NCI-H2196 (cell line): ENCODE results near the gene VPS25.

Source experiments
- DNase-seq: peaks from one replicate; lab custom pipeline; 2025; ENCODE audit not compliant: unreplicated experiment; lab: John Stamatoyannopoulos, UW

The VPS25 gene

DNA sequence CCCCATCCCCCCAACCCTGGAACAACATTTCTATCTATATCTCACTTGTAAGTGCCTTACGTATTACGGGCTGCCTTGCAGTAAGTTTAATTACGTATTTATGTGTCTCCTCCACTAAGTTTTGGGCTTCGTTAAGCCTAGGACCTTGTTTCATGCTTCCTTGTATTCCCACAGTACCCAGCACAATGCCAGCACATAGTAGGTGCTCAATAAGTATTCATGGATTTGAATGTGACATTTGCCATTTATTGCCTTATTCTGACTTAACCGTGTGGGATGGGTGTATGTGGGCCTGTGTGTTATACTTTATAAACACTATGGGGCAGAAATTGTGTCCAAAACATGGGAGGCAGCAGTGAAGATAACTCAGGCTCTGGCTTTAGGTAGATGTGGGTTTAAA lies 19.3 kb downstream of the VPS25 start:
- DNase-seq, result no peak

DNA sequence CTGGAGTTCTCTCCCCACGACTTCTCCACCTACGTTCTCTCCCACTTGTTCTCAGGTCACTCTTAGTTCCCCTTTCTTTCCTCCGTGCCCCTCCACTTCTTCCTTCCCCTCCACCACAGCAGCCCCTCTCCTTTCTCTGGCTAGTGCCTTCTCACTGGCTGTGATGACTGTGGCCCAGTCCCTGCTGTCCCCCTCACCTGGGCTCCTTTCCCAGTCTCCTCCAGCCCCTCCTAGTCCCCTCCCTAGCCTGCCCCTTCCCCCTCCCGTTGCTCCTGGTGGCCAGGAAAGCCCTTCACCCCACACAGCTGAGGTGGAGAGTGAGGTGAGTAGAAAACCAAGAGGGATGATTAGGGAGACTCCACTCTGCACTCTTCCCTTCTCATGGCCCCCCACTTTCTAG lies 21.8 kb downstream of the VPS25 start:
- DNase-seq, result no peak

DNA sequence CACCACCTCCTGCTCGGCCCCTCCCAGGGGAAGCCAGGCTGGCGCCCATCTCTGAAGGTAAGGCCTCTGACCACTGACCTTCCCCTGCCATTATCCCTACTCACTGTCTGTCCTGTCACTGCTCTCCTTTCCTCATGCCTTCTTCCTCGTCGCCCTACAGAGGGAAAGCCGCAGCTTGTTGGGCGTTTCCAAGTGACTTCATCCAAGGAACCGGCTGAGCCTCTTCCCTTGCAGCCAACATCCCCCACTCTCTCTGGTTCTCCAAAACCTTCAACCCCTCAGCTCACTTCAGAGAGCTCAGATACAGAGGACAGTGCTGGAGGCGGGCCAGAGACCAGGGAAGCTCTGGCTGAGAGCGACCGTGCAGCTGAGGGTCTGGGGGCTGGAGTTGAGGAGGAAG lies 22.2 kb downstream of the VPS25 start:
- no peak for DNase-seq

DNA sequence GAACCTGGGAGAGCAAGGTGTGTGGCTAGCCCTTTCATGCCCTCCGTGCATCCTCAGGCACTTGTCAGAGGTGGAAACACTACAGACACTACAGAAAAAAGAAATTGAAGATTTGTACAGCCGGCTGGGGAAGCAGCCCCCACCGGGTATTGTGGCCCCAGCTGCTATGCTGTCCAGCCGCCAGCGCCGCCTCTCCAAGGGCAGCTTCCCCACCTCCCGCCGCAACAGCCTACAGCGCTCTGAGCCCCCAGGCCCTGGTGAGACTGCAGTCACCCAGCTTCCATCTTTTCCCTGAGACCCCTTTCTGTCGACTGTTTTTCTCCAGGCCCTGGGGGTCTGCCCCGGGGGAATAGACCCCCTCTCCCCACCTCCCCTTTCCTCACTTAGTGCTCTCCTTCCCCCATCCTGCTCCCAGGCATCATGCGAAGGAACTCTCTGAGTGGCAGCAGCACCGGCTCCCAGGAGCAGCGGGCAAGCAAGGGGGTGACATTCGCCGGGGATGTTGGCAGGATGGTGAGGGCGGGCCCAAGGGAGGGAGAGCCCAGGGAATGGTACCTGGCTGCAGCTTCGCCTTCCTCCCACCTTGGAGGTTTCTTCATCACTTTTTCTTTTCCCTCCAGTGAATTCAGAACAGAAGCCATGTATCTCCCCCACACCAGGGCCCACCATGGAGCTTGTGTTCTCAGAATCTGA lies 23.0 kb downstream of the VPS25 start:
- DNase-seq, result no peak

DNA sequence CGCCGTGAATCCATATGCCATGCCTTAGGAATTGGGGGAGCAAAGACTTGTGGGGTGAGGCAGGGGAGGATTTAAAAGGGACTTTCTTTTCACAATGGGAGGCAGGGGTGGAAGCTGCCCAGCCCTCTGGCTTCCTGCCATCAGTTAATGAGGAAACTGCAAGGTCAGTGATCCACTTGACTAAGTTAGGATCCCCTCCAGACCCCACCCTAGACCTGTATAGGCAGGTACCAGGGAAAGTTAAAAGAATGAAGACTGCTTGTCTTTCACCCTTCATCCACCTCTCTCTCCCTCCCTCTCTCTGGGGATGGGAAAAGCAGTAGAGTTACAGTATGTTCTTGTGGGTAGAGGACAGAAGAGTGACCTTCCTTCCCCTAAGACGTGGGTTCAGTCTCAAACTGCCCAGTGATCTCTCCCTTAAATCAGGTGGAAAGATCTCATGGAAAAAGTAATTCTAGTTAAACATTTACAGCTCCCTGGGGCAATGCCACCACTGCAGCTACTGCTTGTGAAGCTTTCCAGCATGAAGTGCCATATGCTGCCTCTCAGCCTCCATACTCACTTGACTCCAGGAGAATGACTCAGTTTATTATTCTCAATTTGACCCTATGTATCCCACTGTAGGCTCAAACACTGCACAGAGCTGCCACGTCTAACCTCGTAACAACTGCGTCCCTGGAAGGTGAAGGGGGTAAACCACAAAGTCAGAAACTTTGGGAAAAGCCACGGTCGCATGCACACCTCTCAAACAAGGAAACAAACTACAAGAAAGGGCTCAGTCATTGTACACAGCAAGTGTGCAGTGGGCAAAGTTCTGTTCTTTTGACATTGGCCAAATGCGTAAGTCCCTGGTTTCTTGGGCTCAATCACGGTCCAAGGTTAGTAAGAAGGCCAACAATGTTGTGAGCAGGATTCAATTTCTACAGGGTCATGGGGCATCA lies 24.1 kb downstream of the VPS25 start:
- DNase-seq, result no peak

DNA sequence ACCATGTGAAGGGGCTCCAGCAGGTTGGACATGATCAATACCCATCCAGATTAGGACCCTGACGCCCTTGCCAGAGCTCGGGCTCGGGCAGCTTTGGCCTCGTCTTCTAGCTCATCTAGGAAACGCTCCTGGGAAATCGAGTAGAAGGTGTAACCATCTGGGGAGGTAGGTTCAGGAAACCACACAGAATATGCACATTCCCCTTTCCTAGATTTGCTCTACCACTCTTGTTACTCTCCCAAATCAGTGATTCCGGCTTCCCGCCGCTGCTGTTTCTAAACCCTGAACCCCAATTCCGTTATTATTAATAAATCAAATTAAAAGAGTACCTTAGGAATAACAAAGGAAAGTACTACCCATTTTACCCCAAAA lies 24.7 kb downstream of the VPS25 start:
- DNase-seq, result no peak

DNA sequence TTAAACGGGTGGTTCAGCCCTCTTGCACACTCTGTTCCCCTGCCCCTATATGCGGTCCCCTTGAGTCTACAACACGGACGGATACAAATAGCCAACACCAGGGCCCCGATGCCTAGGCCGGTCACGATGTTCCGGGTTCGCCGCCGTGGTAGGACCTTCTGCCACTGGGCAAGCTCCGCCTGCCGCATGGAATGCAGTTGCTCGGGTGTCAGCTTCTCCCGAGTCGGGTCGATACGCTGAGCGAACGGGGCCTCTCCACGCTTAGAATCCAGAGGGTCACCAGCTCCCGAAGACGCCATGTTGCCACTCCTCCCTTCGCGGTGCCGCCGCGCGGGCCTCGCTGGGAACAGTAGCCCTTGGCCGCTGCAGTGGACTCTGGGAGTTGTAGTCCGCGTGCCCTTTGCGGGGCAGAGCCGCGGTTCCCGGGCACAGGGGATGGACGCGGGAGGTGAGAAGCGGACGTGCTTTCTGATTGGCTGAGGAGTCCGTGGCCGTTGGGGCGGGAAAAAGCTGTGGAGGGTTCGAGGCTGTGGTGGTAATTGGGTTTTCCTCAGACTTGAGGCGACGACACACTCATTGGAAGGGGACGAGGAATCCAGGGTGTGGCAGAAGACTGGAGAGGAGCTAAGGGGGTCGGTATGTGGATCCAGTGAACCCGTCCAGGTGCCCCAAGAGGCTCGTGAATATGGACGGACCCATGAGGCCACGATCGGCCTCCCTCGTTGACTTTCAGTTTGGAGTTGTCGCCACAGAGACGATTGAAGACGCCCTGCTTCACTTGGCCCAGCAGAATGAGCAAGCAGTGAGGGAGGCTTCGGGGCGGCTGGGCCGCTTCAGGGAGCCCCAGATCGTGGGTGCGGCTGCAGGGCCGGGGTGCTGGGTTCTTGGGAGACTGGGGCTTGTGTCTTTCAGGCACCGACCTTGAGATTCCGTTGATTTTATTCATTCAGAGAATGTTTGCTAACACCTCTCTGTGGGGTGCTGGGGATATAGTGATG lies 25.4 kb downstream of the VPS25 start, which contains the start of the genes CNTD1 and COA3:
Gene CNTD1, plus strand, starts transcription at position 479 of the 998 bp plus-strand sequence. Its CDS starts 207 bp downstream, at position 686.
Gene COA3, minus strand, starts transcription at position 322 of the 998 bp plus-strand sequence. Its CDS starts 23 bp downstream, at position 299.
- DNase-seq, result peak; percentile 77

DNA sequence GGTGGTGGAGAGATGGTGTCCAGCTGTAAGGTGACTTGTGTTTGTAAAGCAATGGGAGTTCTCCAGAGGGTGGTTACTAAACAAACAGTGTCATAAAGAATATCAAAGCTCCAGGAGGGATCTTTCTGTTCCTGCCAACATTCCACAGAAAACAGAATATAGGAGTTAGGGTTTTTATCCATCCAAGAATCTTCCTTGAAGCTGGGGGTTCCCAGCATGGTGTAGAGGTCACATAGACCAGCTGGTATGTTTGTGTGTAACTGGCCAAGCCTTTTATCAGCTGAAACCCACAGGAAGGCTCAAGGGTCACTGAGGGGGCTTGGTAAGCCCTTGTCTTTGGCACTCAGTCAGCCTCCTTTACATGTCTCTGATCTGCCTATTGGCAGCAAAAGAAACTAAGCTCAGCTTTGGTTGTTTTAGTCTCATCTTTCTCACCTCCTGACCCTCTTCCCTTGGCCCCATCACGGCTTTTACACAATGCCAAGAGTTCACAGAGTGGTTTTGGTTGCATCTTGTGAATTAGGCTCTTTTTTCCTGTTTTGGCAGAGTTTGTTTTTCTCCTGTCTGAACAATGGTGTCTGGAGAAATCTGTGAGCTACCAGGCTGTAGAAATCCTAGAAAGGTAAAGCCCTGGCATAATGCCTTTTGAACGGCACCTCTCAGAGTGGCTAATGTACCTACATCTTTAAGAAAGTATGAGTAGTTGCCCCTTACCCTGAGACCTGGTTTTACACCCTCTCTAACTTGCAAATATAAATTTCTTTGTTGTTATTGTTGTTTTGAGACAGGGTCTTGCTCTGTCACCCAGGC lies 30.0 kb downstream of the VPS25 start:
- no peak for DNase-seq

DNA sequence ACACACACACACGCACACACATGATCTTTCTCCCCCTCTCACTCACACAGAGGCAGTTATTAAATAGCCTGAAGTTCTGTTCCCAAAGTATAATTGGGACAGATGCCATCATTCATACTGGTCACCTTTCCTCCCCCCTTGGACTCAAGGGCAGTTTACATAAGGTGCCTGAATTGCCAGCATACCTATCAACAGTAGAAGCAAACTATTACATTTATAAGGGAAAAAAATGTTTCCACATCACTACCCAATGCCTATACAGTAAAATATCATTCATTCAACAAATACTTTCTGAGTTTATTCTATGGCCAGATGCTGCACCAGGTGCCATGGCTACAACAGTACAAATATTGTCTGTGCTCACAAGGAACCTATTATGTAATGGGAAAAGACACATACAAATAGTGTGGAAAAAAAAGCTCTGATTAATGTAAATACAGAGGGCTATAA lies 31.7 kb downstream of the VPS25 start:
- DNase-seq, result no peak

DNA sequence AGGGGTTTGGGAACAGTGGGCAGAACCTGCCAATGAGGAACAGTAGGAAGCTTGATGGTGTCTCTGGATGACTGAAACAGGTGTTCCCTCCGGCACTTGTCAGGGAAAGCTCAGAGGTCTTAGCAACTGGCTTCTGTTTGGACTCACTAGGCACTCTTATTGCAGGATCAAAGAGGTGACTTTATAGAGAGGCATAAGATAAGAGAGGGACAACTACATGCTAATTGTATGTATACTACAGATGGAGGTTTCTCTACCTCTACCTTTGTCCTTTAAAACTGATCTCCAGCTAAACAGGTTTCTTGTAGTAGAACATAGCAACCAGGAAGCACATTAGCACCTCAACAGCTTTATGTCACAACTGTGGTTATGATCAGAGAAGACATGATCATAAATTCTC lies 33.0 kb downstream of the VPS25 start:
- DNase-seq, result no peak

DNA sequence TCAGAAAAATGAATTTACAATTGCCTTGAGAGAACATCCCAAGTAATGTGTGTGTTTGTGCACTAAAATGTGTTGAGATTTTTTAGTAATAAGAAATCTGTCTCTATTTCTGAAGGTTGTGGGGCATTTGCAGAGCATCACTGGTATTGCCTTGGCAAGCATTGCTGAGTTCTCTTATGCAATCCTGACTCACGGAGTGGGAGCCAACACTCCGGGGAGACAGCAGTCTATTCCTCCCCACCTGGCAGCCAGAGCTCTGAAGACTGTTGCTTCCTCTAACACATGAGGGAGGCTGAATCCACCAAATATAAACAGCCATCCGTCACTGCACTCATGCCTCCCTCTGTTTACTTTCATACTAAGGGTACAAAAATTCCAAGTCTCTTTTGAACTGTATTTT lies 36.0 kb downstream of the VPS25 start:
- DNase-seq, result no peak

DNA sequence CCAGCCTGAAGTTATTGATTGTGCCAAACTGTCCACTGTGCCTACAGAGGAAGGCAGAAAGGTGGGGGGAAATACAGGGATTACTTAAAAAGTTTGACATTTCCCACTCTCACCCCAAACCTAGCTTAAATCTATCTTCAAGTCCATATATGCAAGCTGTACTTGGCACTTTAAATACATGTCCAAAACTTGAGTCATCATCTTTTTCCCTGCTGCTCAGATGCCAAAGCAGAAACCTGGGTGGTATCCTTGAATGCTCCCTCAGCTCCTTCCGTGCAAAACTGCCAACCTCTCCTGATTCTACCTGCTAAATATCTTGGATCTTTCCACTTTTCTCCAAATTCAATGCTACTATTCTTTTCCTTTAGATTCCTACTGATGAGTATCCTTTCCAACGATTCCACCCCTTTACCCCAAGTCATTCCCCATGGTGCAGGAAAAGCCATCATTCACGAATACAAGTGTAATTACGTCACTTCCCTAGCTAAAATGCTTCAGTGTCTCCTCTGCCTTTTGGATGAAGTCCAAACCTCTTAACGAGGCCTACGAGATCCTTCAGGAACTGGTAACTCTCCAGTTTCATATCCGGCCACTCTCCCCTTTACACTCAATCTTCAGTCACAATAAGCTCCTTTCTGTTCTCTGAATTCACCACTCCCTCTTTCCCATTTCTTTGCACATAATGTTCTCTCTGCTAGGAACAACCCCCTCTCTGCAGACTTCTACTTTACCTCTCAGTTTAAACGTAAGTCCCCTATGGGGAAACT lies 41.6 kb downstream of the VPS25 start:
- peak; percentile 43 for DNase-seq

DNA sequence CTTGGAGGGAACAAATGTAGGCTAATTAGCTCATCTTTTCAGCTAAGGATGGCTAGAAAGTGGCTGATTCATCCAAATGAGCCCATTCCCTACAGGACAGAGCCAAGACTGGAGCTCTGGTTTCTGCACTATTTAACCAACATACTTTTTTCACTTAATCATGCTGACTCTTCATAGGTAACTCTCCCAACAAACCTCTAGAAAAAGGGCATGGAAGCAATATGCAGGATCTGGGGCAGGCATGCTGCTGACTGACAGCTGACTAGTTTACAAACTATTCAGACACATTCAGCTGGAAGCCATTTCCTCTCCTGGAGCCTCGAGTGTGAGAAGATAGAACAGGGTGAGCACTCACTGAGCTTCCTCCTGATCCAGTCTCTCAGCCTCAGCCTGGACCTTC lies 44.6 kb downstream of the VPS25 start:
- no peak for DNase-seq

DNA sequence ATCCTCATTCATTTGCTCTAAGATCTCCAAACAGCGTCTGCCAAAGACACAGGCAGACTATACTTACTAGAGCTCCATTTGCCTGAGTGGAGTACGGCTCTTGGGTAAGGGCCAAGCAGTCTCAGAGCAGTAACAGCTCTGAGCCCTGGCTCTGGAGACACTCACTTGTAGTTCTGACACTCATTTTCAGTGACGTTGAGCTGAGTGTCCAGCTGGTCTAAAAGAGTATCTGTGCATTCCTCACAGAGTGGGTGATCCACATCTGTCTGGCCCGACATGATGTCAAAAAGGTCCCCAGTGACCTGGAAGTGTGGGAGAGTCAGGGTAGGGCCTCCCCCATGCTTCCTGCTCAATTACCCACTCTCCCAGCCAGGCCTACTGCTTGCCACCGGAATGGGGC lies 45.1 kb downstream of the VPS25 start:
- no peak for DNase-seq

DNA sequence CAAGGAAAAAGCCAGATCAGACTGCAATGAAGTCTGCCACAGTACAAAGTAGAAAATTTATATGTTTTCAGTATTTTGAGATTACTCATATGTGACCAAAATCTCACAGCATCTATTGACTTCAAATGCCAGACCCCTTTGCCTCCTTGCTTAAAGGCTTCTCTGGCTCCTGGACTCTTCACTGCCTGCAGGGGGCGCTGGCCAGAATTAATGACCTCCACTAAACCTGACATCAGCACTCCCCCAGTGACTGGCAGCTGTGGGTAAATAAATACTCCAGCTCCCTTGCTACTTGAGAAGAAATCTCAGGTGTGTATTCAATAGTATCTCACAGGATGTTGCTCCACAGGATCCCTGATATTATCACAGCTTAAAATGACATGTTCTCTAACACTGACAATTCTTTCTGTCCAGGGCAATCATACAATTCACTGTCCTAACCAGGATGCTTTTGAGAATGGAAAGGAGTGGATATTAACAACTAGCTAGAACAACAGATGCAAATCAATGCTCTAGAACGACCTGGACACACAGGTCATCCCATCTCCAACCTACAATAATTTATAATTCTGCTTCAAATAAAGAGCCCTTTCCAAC lies 46.8 kb downstream of the VPS25 start:
- DNase-seq, result peak; percentile 49

DNA sequence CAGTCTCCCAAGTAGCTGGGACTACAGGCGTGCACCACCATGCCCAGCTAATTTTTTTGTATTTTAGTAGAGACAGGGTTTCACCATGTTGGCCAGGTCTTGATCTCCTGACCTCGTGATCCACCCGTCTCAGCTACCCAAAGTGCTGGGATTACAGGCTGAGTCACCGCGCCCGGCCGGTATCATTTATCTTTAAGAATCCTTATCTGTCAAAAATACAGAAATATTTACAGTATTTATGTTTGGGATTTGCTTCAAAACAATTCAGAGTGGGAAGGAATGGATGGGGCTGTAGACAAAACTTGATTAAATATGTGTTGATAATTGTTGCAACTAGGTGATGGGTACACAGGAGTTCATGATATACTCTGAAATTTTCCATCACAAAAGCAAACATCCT lies 47.9 kb downstream of the VPS25 start:
- no peak for DNase-seq

DNA sequence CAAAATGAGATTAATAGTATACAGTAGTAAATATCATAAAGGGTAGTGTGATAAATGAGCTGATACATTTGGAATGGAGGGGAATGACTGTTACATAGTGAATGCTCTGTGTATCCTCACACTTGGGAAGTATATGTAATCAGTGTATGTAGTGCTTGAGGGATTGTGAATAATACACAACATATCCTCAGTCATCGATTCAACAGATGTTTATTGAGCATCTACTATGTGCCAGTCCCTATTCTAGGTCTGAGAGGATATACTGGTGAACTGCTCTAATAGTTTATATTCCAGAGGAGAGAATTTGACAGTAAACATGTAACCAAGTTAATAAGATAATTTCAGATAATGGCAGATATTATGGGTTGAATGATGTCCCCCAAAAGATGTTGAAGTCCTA lies 54.2 kb downstream of the VPS25 start:
- DNase-seq, result no peak
